ENCODE results near the gene GTF2H4. TPM values are rescaled to one million over a fixed set of nuclear protein-coding genes. Genes with fewer than 3 reads are reported as not detected.

GTF2H4 gene
- total RNA-seq, 2 donors from 2014 or later, result 0.66 to 27.2 TPM

GRCh38 chr6:30887901-30888815 lies 19.8 kb upstream of the GTF2H4 start:
- intact Hi-C loops (cut with DNase I), result no loop called here
- H3K9me3 ChIP-seq, result no peaks in the 10 kb centered on the region
- no peak for TF ChIP-seq CTCF (IDR thresholded peaks at IDR 0.05)
- TF ChIP-seq POLR2A (IDR thresholded peaks at IDR 0.05), result no peak
- H3K36me3 ChIP-seq (replicated peaks in 1 of 2; ENCODE audit: insufficient read depth in 1 of 2, low read depth in 2 of 2), result peaks cover 20 to 25% of the 10 kb centered on the region in 2 donors
- H3K4me1 ChIP-seq, result peaks cover 41% of the 10 kb centered on the region
- H3K27me3 ChIP-seq, result no peaks in the 10 kb centered on the region
- H3K4me3 ChIP-seq, result no peak overlapping the region
- peak overlapping the region in 1 of 4 donors; percentile 8 for H3K27ac ChIP-seq
- 41 to 51% methylated on average over 6 of the region's 6 CpGs for WGBS, 2 donors
- ATAC-seq (no peak), DNase-seq (no peak)

GRCh38 chr6:30888816-30889495 lies 19.1 kb upstream of the GTF2H4 start:
- ATAC-seq, result no peak
- TF ChIP-seq POLR2A (IDR thresholded peaks at IDR 0.05) (no peak), CTCF (IDR thresholded peaks at IDR 0.05) (no peak)
- Histone ChIP-seq H3K9me3 (no peaks in the 10 kb centered on the region), H3K27ac (no peak overlapping the region), H3K4me1 (peaks cover 37% of the 10 kb centered on the region), H3K4me3 (no peak overlapping the region), H3K36me3 (replicated peaks in 1 of 2; ENCODE audit: insufficient read depth in 1 of 2, low read depth in 2 of 2) (peaks cover 22 to 26% of the 10 kb centered on the region in 2 donors), H3K27me3 (no peaks in the 10 kb centered on the region)
- intact Hi-C loops (cut with DNase I), result no loop called here
- no peak for DNase-seq
- WGBS, 2 donors, result 83 to 88% methylated on average over 5 to 18 of the region's 18 CpGs

- intact Hi-C loops (cut with DNase I), result no loop called here
- DNase-seq, result no peak
- Histone ChIP-seq H3K27me3 (no peaks in the 10 kb centered on the region), H3K4me3 (no peak overlapping the region), H3K27ac (no peak overlapping the region), H3K4me1 (peaks cover 37% of the 10 kb centered on the region), H3K9me3 (no peaks in the 10 kb centered on the region), H3K36me3 (replicated peaks in 1 of 2; ENCODE audit: insufficient read depth in 1 of 2, low read depth in 2 of 2) (peaks cover 22 to 26% of the 10 kb centered on the region in 2 donors)
- no peak for TF ChIP-seq CTCF (IDR thresholded peaks at IDR 0.05)
- no peak for TF ChIP-seq POLR2A (IDR thresholded peaks at IDR 0.05)
- 60 to 63% methylated on average over 4 of the region's 4 CpGs for WGBS, 2 donors
- ATAC-seq, result no peak
Observed at GRCh38 chr6:30889496-30889885, 18.5 kb upstream of the GTF2H4 start.

- intact Hi-C loops (cut with DNase I), result no loop called here
- Histone ChIP-seq H3K27me3 (no peaks in the 10 kb centered on the region), H3K4me3 (no peak overlapping the region), H3K4me1 (peaks cover 32% of the 10 kb centered on the region), H3K27ac (no peak overlapping the region), H3K36me3 (replicated peaks in 1 of 2; ENCODE audit: insufficient read depth in 1 of 2, low read depth in 2 of 2) (peaks cover 26 to 27% of the 10 kb centered on the region in 2 donors), H3K9me3 (no peaks in the 10 kb centered on the region)
- 84% methylated on average over 14 of the region's 14 CpGs for WGBS, 2 donors
- TF ChIP-seq POLR2A (IDR thresholded peaks at IDR 0.05), result no peak
- TF ChIP-seq CTCF (IDR thresholded peaks at IDR 0.05), result no peak
- ATAC-seq (no peak), DNase-seq (no peak)
Observed at GRCh38 chr6:30889921-30890645, 17.9 kb upstream of the GTF2H4 start.
